Endothelial cell of umbilical vein (primary cell): ENCODE results near the gene SH2D3C.

Experiments
- EZH2 ChIP-seq: IDR thresholded peaks from 2 replicates; pipeline ENCODE4 v1.6.1; 2012; ENCODE audit warnings: borderline replicate concordance, low read depth, mild to moderate bottlenecking, moderate library complexity, low read length, inconsistent platforms; ENCODE audit not compliant: severe bottlenecking
- FOS ChIP-seq: IDR thresholded peaks from 2 replicates; pipeline ENCODE4 v1.6.1; 2011; ENCODE audit warnings: mild to moderate bottlenecking, low read length, moderate library complexity, borderline replicate concordance; ENCODE audit not compliant: insufficient read depth
- GATA2 ChIP-seq: IDR thresholded peaks from 2 replicates; pipeline ENCODE4 v1.7.0; 2011; ENCODE audit warnings: low read depth, mild to moderate bottlenecking, moderate library complexity, mixed read lengths, low read length; ENCODE audit not compliant: insufficient read length, insufficient read depth
- JUN ChIP-seq: IDR thresholded peaks from 2 replicates; pipeline ENCODE4 v1.6.1; 2011; ENCODE audit warnings: borderline replicate concordance, low read depth; ENCODE audit not compliant: insufficient read length, insufficient read depth
- MYC ChIP-seq: IDR thresholded peaks from one replicate; pipeline ENCODE4 v1.6.1; 2011; ENCODE audit warnings: mild to moderate bottlenecking, low read depth, low read length
- POLR2A ChIP-seq: IDR thresholded peaks from 2 replicates; pipeline ENCODE4 v1.6.1; 2012; ENCODE audit warnings: low read depth, mild to moderate bottlenecking, control low read depth, low read length
- POLR2AphosphoS5 ChIP-seq: IDR thresholded peaks from 2 replicates; pipeline ENCODE4 v1.6.1; 2012; ENCODE audit warnings: low read depth, mild to moderate bottlenecking, control low read depth, low read length, moderate library complexity; ENCODE audit not compliant: insufficient read depth
- TF ChIP-seq, protein P1 (sequence below), 2 donors: IDR thresholded peaks; 1 replicate in 1 of 2; 2 replicates in 1 of 2; pipeline ENCODE4 v1.5.1; 2011; ENCODE audit warnings: low read length in 2 of 2, mild to moderate bottlenecking in 2 of 2, moderate library complexity in 2 of 2, control low read depth in 1 of 2, inconsistent platforms in 1 of 2, low read depth in 1 of 2; ENCODE audit not compliant: insufficient read depth in 1 of 2; ENCODE audit errors: extremely low read depth in 1 of 2
- TF ChIP-seq, protein P2 (sequence below): IDR thresholded peaks from 2 replicates; pipeline ENCODE4 v1.6.1; 2011; ENCODE audit not compliant: insufficient read depth, insufficient read length

DNA sequence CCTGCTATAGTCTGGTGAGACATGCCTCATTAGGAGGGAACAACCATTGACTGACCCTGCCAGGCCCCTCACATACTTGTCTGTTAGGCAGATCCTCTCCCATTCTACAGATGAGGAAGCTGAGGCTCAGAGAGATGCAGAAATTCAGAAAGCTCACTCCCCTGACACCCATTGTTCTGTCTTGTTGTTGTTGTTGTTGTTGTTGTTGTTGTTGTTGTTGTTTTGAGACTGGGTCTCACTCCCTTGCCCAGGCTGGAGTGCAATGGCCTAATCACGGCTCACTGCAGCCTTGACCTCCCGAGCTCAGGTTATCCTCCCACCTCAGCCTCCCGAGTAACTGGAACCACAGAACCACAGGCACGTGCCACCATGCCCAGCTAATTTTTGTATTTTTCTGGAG lies 84.8 kb downstream of the SH2D3C start:
- TF ChIP-seq, protein P1, sequence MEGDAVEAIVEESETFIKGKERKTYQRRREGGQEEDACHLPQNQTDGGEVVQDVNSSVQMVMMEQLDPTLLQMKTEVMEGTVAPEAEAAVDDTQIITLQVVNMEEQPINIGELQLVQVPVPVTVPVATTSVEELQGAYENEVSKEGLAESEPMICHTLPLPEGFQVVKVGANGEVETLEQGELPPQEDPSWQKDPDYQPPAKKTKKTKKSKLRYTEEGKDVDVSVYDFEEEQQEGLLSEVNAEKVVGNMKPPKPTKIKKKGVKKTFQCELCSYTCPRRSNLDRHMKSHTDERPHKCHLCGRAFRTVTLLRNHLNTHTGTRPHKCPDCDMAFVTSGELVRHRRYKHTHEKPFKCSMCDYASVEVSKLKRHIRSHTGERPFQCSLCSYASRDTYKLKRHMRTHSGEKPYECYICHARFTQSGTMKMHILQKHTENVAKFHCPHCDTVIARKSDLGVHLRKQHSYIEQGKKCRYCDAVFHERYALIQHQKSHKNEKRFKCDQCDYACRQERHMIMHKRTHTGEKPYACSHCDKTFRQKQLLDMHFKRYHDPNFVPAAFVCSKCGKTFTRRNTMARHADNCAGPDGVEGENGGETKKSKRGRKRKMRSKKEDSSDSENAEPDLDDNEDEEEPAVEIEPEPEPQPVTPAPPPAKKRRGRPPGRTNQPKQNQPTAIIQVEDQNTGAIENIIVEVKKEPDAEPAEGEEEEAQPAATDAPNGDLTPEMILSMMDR (IDR thresholded peaks at IDR 0.05; ENCODE audit: extremely low read depth in 1 of 2, insufficient read depth in 1 of 2, low read depth in 1 of 2, low read length in 2 of 2), result no peak
- TF ChIP-seq EZH2 (no peak), POLR2A (no peak), GATA2 (no peak), POLR2AphosphoS5 (no peak), JUN (no peak), MYC (no peak), FOS (no peak)
- TF ChIP-seq, protein P2, sequence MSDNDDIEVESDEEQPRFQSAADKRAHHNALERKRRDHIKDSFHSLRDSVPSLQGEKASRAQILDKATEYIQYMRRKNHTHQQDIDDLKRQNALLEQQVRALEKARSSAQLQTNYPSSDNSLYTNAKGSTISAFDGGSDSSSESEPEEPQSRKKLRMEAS, result no peak
